Vagina (tissue), 2 donors: ENCODE measurements around the gene KIF11.

Source experiments
- POLR2AphosphoS5 ChIP-seq, 2 donors: sonication (generic); formaldehyde crosslinking; IDR thresholded peaks; one replicate each; pipeline ENCODE4 v1.9.0; 2017; ENCODE audit warnings: antibody characterized with exemption in 2 of 2, mild to moderate bottlenecking in 2 of 2, low read depth in 1 of 2; ENCODE audit not compliant: insufficient read depth in 1 of 2
- TF ChIP-seq, protein P1 (sequence below), 3 experiments: fragments of 450-650 bp in 2 of 3; fragments of 200-600 bp in 1 of 3; sonication (generic) in 1 of 3; IDR thresholded peaks; one replicate each; pipeline ENCODE4 v1.5.1; 2017 to 2019; ENCODE audit warnings: antibody characterized with exemption in 3 of 3, mild to moderate bottlenecking in 2 of 3, moderate library complexity in 2 of 3

DNA sequence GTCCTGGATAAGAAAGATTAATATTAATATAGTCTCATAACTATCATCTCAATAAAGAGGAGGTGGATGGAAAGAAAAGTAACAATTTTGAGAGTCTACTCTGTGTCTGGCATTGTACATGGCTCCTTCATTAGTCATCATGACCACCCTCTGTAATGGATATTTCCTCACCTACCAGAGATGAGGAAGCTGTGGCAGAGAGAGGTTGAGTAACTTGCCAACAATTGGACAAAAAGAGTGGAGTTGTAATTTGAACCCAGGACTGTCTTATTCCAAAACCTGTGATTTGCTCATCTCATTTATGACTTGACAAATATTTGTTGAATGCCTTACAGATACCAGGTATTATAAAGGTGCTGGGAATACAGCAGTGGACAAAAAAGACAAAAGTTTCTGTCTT is 17.0 kb upstream of the KIF11 start:
- no peak for TF ChIP-seq POLR2AphosphoS5 (IDR thresholded peaks at IDR 0.05; ENCODE audit: insufficient read depth in 1 of 2, low read depth in 1 of 2)
- TF ChIP-seq, protein P1, sequence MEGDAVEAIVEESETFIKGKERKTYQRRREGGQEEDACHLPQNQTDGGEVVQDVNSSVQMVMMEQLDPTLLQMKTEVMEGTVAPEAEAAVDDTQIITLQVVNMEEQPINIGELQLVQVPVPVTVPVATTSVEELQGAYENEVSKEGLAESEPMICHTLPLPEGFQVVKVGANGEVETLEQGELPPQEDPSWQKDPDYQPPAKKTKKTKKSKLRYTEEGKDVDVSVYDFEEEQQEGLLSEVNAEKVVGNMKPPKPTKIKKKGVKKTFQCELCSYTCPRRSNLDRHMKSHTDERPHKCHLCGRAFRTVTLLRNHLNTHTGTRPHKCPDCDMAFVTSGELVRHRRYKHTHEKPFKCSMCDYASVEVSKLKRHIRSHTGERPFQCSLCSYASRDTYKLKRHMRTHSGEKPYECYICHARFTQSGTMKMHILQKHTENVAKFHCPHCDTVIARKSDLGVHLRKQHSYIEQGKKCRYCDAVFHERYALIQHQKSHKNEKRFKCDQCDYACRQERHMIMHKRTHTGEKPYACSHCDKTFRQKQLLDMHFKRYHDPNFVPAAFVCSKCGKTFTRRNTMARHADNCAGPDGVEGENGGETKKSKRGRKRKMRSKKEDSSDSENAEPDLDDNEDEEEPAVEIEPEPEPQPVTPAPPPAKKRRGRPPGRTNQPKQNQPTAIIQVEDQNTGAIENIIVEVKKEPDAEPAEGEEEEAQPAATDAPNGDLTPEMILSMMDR (IDR thresholded peaks at IDR 0.05), result no peak
